ENCODE data around the gene PPP6R3.
"Not testable (repeated sequence)": the region's sequence is repeated elsewhere in the genome, so short reads cannot be mapped to it uniquely, and the experiment has no call there.

PPP6R3 gene

DNA sequence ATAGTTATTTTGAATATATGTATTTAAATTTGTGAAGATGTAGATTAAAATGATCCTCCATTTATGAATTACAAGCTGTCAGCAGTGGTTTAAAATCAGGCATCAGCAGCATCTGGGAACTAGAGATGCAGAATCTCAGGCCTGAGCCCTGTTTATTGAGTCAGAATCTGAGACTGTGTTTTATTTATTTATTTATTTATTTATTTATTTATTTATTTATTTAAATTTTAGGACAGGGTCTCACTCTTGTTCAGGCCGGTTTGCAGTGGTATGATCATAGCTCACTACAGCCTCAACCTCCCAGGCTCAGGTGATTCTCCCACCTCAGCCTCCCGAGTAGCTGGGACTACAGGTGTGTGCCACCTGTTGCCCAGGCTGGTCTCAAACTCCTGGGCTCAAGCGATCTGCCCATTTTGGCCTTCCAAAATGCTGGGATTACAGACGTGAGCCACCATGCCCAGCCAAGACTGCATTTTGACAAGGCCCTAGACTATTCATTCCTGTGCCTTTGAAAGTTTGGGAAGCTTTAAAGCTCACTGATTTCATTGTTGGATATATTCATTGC is 70.7 kb downstream of the PPP6R3 start:
- no peak for DNase-seq

DNA sequence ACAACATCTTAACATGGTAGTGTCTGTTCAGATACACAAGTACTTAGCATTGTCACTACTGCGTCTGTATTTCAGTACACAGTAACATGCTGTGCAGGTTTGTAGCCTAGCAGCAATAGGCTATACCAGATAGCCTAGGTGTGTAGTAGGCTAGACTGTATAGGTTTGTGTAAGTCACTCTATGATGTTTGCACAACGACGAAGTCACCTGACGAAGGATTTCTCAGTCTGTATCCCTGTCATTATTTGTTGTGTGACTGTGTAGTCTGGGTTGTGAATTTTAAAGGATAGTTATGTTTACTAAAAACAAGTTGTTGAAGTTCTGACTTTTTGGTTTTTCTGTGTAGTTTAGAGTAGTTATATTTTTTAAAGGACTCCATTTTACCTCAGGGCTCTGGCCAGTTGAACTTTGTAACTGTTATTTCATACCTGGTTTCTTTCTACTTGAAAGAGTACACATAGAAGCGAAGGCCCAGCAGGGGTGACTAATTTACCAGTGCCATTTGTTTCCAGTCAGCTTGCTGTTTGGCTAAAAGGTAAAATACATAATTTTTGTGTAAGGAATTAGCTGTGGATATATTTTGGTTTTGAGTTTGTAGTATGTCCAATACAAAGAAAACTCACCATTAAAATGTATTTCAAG is 72.3 kb downstream of the PPP6R3 start:
- DNase-seq = no peak

DNA sequence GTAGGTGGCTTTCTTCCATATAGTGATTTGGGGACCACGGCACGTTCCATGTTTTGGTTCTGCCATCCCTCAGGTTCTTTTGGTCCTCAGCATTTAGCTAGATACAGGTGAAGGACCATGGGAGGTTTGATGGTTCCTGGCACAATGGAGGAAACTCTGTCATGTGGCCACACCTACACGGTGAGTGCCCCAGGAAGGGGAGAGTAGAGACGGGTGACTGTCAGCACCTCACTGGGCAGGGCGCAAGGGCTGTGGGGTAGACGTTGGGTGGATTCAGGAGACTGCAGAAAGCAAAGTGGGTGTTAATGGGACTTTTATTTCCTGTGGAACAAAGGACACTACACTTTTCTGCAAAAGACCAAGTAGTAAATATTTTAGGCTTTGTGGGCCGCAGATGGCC is 73.4 kb downstream of the PPP6R3 start:
- no peak for DNase-seq

DNA sequence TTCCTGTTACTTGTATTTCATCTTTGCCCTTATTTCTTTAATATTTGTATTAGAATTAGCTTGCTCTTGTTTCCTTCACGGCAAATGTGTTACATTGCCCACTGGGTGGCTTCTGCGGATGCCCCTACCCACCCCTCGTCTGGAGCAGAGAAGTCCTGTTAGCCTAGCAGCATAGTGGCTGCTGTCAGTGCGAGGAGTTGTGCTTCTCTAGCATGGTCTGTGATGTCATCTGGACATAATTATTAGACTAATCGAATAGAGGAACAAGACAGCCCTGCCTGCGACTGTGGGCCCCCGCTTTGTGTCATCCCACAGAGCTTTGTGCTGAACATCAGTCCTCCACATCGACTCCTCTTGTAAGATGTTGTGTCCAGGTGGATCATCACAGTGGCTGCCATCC is 74.5 kb downstream of the PPP6R3 start:
- DNase-seq = no peak

DNA sequence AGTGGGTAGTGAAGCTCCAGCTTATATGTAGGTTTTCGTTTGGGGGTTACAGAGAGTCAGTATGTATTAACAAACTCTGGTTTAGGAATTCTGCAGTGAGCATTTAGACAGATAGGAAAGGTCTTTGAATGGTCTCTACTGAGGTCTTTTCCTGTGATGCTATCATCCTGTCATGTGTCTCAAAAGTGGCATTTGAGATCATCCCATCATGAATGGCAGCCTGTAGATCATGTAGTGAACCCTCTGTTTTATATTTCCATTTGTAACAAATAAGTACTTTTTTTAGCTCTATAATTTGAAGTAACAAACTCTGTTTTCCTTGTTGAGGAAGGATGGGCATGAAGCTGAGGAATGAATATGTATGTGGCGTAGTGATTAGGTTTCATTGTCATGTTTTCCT is 76.2 kb downstream of the PPP6R3 start:
- DNase-seq = no peak

DNA sequence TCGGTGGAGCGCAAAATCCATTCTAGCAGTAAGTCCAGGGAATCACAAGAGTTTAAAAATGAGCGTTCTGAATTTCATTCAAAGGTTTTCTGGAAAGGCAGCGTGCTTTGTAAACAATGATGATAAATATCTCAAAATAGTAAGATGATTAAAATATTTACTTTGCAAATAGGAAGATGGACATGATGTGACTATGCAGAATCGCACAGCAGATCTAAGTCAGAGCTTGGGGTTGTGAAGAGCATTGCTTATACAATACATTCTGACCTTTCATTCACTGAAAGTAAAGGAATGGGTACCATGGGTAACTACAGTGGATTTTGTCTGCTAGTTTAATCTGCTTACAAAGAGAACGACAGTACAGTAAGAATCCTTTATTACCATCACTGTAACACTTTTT is 77.5 kb downstream of the PPP6R3 start:
- no peak for DNase-seq

DNA sequence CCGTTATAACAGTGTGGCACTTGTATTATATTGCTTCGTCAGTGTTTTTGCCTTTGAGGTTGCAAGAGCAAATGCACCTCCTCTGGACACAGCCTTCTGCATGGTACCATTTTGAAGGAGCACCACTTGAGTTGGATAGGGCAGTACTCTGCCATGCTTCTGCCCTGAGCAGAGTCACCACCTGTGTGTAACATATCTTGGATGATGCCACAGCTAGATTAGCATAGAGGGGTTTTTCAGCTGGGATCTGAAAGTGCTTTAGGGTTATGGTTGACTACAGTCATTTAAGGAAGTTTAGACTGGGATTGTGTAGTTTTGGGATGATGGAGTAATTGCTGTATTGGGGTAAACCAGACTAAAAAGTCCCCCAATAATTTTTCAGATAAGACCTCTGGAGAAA is 78.8 kb downstream of the PPP6R3 start:
- no peak for DNase-seq

DNA sequence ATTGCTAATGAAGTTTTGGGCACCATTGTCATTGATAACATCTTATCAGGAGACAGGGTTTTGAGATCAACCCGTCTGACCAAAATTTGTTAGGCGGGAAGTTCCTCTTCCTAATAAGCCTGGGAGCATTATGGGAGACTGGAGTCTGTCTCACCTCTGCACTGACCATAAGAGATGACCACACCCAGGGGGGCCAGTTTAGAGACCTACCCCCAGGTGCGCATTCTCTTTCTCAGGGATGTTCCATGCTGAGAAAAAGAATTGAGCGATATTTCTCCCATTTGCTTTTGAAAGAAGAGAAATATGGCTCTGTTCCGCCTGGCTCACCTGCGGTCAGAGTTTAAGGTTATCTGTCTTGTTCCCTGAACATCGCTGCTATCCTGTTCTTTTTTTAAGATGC is 80.0 kb downstream of the PPP6R3 start:
- not testable (repeated sequence) for DNase-seq

DNA sequence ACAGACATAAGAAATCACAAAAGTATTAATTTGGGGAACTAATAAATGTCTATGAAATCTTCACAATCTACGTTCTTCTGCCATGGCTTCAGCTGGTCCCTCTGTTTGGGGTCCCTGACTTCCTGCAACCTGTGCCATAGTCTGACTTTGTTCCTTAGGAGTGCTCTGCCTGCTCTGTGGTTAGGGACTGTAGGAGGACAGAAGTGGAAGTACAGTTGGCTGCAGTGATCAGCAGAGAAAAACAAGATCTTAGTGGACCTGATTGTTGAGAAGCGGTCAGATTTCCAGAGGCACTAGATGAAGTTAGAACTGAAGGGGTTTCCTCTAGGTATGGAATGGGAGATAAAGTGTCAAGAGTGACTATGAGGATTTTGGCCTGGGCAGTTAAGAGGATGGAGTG is 80.6 kb downstream of the PPP6R3 start:
- no peak for DNase-seq

DNA sequence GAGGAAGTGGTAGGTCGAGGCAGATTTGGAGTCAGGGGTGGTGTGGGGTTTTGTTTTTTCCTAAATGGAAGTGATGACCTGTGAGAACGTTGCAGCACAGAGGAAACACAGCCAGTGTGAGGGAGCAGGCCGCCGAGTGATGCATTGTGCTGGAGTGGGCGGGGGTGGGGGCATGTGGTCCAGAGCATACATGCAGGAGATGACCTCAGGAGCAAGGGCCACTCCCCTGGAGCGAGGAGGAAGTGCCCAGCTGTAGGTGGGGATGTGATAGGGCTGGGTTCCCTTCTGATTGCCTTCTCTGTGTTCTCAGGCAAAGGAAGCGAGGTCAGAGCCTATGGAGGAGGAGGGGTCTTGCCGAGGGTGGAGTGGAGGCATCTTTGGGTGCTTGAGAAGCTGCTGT is 81.4 kb downstream of the PPP6R3 start:
- DNase-seq = no peak

DNA sequence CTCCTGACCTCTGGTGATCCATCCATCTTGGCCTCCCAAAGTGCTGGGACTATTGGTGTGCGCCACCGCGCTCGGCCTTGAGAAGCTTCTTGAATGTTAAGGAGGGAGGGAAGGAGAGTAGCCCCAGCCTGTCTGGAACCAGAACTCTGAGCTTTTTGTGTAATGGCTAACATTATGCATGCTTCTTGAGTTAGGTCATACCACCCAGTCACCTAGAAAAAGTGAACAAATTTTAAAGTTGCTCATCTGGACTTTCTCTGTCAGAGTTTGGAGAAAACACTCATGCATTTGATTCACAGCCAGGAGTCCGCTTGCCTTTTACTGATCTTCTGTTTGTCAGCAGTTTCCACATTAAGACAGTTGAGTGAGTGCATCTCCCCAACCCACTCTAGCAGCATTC is 82.1 kb downstream of the PPP6R3 start:
- no peak for DNase-seq

DNA sequence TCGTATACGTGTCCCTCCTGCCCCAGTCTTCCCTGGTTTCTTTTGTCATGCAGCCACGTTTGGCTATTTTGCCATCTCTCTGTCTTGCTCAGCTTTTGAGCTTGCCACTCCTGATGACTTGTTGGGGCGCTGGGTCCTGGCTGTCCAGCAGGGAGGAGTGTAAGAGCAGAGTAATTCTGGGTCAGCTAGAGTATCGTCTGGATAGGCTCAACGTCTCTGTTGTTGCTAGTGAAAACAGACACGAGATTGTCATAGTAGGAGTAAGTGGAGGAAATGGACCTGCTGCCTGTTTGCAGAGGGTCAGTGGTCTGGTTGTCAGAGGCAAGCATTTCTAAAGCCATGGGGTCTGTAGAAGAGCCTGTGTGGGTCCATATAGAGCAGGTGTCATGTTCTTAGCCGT is 83.0 kb downstream of the PPP6R3 start:
- no peak for DNase-seq

DNA sequence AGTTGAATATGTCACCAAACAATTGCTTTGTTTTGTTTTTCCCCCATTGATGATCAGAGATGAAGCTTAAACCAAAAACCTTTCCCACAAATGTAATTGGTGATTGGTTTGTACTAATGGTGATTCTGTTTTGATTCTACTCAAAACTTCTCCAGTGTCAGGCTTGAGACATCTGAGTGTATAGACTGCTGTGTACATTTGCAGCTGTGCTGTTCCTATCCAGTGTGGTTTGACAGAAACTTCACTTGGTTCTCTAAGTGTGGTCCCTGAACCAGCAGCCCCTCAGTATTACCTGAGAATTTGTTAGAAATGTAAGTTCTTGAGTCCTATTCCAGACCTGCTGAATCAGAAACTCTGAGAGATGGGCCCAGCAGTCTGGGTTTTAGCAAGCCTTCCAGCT is 84.8 kb downstream of the PPP6R3 start:
- DNase-seq = no peak

DNA sequence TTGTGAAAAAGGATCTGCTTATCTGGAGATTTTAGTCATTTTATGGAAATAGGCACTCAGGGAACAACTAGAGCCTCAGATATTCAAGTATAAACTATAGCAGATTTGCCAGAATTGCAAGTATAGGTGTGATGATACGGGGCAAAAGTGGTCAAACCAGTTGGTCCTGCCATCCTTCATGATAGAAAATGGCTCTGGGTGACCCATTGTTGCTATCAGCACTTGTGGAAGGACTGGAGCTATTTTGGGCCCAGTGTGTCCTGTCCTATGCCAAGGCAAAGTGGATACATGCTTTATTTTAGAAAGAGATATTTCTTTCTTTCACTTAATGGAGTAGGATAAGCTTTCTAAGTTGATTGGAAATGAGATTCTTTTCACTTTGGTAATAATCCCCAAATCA is 85.2 kb downstream of the PPP6R3 start:
- DNase-seq = no peak

DNA sequence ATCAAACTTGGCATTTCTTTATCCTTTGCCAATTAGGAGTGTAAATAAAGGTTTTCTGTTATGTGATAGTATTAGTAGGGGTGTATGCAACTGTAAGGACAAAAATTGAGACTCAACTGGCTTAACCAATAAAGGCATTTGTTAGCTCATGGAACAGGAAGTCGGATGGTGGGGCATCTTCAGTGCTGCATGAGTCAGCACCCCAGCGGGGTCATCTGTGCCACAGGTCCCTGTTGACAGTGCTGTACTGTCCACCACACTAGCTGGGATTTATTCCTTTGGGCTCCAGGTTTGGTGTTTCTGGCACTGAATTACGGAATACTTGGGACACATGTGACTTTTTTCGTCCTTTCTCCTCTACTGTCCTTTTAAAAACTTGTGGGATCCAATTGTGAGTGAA is 86.0 kb downstream of the PPP6R3 start:
- peak; percentile 22 for DNase-seq

DNA sequence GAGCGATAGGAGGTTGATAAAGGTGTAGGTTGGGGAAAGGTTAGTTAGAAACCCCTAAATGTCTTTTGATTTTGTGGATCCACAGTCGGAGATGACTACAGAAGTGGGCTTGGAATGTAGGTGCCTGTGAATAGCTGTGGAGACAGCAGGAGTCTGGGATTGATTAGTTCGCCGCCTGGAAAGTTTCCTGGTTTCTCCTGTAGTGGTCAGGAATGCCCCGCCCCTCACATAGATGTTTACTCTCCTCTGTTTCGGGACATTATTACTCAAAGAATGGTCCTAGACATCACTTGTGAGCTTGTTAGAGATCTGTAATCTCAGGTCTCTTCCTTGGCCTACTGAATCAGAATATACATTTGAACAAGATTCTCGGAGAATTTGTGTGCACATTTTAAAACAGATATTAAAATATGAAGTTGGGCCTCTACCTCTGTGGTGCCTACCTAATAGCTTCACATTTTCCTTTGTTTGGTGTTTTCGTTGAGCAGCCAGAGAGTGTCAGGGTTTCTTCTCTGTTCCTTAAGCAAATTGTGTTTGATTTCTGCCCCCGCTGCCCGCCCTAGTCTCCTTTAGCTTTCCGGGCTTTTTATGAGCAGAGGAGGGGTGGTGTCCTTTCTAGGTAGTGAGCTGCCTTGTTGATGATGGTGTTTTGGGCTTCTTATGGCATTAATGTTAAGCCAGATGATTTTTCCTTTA is 89.4 kb downstream of the PPP6R3 start:
- no peak for DNase-seq

DNA sequence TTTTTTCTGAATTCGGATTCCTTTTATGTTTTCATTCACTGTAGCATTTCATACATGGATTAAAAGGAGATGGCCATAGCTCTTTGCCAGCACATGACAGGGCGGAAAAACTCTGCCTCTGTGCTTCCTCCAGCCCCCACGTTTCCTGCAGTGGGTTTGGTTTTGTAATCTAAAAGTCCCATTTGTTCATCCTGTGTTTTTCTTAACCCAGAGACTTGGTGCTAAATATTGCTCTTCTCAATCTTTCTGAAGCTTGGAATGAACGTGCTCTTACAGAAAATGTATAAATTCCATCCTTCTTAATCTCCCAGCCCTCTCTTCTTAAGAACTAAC is 89.9 kb downstream of the PPP6R3 start:
- DNase-seq = peak; percentile 41

DNA sequence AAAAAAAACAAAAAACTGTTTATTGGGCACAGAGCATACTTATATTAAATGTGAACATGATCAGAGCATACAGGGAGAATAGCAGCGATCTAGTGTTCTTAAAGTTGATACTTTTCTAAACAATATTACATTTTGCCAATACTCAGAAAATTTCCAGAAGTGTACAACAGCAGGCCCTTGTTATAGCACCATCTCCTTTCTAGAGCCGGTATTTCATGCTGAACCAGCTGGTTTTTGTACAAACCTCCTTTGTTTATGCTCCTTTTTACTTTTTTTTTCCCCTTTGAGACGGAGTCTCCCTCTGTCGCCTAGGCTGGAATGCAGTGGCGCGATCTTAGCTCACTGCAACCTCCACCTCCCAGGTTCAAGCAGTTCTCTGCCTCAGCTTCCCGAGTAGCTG is 90.7 kb downstream of the PPP6R3 start:
- no peak for DNase-seq

DNA sequence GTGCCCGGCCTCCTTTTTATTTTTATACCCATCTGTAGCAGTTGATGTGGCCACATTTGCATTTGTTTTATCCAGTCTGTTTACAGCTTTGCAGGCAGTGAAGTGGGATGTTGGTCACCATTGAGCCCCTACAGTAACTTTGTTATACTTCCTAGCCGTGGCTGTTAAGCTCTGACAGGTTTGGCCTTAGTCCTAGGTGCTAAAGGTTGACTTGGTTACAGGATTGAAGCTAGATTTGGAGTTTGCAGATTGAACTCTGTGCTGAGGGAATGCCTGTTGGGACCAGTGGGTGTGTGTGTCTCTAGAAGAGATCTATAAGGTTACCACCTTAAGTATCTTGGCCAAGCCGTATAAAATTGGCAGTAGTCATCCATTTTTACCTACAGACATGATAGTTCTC is 91.2 kb downstream of the PPP6R3 start:
- DNase-seq = no peak

DNA sequence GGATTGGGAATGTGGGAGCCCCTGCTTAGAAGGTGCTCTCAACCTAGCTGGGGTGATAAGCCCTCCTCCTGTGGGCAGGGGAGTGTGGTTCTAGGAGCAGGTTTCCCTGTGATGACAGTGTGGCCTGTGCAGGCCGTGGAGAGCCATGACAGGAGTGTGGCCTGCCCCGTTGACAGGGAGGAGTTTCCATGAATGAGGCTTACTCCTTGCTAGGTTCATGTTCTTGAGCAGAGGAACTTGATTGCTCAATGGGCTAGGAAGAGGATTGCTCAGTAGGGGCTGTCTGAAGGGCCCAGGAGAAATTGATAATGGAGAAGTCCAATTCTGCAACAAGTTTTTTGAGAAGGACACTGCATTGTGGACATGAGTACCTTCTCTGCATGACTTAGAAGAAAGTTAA is 92.0 kb downstream of the PPP6R3 start:
- no peak for DNase-seq

DNA sequence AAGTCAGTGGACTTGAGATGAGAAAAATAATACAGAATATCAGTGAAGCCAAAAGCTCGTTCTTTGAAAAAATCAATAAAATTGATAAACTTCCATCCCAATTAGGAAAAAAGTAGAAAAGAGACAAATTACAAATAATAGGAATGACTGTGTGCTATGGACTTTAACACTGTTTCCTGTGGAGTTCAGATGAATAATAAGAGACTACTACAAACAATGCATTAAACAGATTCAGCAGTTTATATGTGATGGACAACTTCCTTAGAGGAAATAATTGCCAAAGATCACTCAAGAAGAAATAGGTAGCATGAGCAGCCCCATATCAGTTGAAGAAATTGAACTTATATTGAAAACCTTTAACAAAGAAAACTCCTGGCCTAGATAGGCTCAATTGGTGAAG is 99.7 kb downstream of the PPP6R3 start:
- no peak for DNase-seq

DNA sequence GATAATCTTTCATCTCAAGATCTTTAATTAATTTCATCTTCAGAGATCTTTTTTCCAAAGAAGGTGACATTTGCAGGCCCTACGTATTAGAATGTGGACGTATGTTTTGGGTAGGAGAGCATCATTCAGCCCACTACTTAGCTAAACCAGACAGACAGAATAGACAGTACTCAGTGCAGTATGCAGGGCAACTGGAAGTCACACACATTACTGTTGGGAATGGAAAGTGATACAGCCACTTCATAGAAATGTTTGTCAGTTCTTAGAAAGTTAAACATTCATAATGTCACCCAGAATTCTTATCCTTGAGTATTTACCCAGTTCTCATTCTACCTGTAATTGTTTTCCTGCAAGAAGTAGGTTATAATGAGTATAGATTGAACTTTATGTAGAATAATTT is 102.9 kb downstream of the PPP6R3 start:
- no peak for DNase-seq

DNA sequence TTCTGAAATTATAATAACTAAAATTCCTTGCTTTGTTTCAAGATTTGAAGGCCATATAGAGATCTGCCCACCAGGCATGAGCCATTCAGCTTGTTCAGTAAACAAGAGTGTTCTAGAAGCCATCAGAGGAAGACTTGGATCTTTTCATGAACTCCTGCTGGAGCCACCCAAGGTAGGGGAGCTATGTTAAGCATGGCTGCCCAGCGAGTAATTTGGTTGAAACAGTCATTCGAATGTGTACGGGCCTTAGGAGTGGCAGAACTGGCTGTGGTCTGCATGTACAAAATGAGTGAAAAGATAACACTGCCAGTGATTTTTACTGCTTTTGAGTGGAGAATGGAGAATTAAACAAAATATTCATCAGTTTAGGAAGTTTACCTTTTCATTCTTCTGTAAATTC is 103.7 kb downstream of the PPP6R3 start:
- no peak for DNase-seq

DNA sequence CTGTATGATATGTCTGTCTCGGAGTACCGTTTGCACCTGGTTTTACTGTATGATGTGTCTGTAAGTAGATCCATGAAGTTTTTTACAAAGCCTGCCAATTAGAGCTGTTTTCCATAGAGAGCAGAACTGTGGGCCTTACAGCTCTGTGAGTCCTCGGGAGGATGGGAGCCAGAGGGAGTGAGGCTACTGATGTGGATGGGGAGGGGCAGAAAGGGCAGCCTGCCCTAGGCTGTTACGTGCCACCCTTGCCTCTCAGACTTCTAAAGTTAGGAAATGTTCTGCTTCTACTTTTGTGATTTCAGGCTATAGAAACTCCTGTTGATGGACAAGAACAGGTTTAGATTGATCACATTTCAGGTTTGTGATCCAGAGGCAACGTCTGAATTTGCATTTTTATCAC is 105.2 kb downstream of the PPP6R3 start:
- no peak for DNase-seq

DNA sequence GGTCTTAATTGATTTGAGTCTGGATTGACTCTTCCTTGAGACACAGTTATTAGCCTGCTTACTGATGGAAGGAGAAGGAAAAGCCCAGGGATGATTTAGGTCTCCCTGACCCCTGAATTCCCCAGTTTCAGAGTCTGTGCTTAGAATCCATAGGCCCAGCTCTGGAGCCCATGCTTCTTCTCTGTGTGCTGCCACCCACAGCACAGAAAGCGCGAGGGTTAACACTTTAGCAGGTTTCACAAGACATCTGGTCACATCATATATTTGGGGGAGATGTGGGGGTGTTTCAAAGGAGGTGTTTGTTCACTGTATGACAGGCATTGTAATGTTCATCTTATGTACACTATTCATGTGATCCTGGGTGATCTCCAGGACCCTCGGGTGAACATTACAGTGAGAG is 107.0 kb downstream of the PPP6R3 start:
- DNase-seq = no peak
